Measurements from ENCODE around the gene USP34.

DNA sequence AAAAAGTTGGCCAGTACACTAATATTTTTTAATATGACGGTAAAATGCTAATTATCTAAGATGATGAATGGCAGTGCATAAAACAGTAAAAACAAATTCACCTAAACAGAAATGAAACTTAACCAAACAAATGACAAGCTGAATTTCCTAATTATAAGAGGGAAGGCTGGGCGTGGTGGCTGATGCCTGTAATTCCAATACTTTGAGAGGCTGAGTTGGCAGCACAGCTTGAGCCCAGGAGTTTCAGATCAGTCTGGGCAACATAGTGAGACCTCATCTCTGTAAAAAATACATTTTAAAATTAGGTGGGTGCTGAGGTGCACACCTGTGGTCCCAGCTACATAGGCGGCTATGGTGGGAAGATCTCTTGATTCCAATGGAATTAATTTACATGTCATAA is 120.1 kb downstream of the USP34 start:
- TF ChIP-seq CTCF (IDR thresholded peaks at IDR 0.05; ENCODE audit: low read length): no peak
- no peak for TF ChIP-seq EZH2 (optimal IDR thresholded peaks at IDR 0.05; ENCODE audit: low read depth, low read length)

Data from MM.1S (cell line).